ENCODE results near the gene ADAMTS8.

The ADAMTS8 gene

GRCh38 chr11:130418756-130419155 lies 9.7 kb downstream of the ADAMTS8 start:
- ATAC-seq: no peak

- no peak for ATAC-seq
Observed at GRCh38 chr11:130418210-130418609, 10.2 kb downstream of the ADAMTS8 start.

- ATAC-seq: no peak
Observed at GRCh38 chr11:130416906-130417305, 11.5 kb downstream of the ADAMTS8 start.

GRCh38 chr11:130416530-130416882 lies 11.9 kb downstream of the ADAMTS8 start:
- ATAC-seq: no peak

GRCh38 chr11:130415731-130416529 lies 12.5 kb downstream of the ADAMTS8 start:
- no peak for ATAC-seq

GRCh38 chr11:130414107-130415080 lies 14.0 kb downstream of the ADAMTS8 start:
- ATAC-seq: no peak

- ATAC-seq: no peak
Observed at GRCh38 chr11:130413405-130414106, 14.9 kb downstream of the ADAMTS8 start.

GRCh38 chr11:130411223-130411622 lies 17.2 kb downstream of the ADAMTS8 start:
- ATAC-seq: no peak

- no peak for ATAC-seq
Observed at GRCh38 chr11:130409594-130410388, 18.6 kb downstream of the ADAMTS8 start.

GRCh38 chr11:130408901-130409300 lies 19.5 kb downstream of the ADAMTS8 start:
- ATAC-seq: no peak

GRCh38 chr11:130408401-130408890 lies 20.0 kb downstream of the ADAMTS8 start:
- ATAC-seq: no peak

GRCh38 chr11:130407978-130408377 lies 20.4 kb downstream of the ADAMTS8 start:
- ATAC-seq: no peak

GRCh38 chr11:130405428-130405827 lies 23.0 kb downstream of the ADAMTS8 start:
- ATAC-seq: no peak

- no peak for ATAC-seq
Observed at GRCh38 chr11:130404727-130405126, 23.7 kb downstream of the ADAMTS8 start.

- ATAC-seq: no peak
Observed at GRCh38 chr11:130403967-130404366, 24.4 kb downstream of the ADAMTS8 start.

- no peak for ATAC-seq
Observed at GRCh38 chr11:130403271-130403804, 25.1 kb downstream of the ADAMTS8 start.

GRCh38 chr11:130402570-130402969 lies 25.8 kb downstream of the ADAMTS8 start:
- ATAC-seq: no peak

- no peak for ATAC-seq
Observed at GRCh38 chr11:130400781-130401483, 27.5 kb downstream of the ADAMTS8 start.

- ATAC-seq: no peak
Observed at GRCh38 chr11:130399196-130399595, 29.2 kb downstream of the ADAMTS8 start.

- ATAC-seq: no peak
Observed at GRCh38 chr11:130397780-130398179, 30.6 kb downstream of the ADAMTS8 start.

- ATAC-seq: no peak
Observed at GRCh38 chr11:130396965-130397364, 31.4 kb downstream of the ADAMTS8 start.

Data from activated CD4-positive, CD25-positive, alpha-beta regulatory T cell treated with anti-CD3 and anti-CD28 coated beads, Interleukin-2, amount 50 U/mL, for 24 hours (primary cell).